Glutamatergic neuron (in vitro differentiated cells): ENCODE measurements around the gene DMKN. TPM values are rescaled to one million over a fixed set of nuclear protein-coding genes. Genes with fewer than 3 reads are reported as not detected.

Experiments
- DNase-seq: peaks from one replicate; pipeline ENCODE4 v3.0.0; 2022
- H3K27ac Mint-ChIP-seq: one replicate; pipeline ENCODE4 v1.8.0; 2020; ENCODE audit warnings: mild to moderate bottlenecking, mixed read lengths, inconsistent platforms; ENCODE audit not compliant: unreplicated experiment
- H3K27me3 Mint-ChIP-seq: one replicate; pipeline ENCODE4 v1.8.0; 2020; ENCODE audit warnings: mild to moderate bottlenecking, moderate library complexity, mixed read lengths, inconsistent platforms; ENCODE audit not compliant: unreplicated experiment
- H3K36me3 Mint-ChIP-seq: one replicate; pipeline ENCODE4 v1.8.0; 2020; ENCODE audit warnings: mild to moderate bottlenecking, mixed read lengths, inconsistent platforms; ENCODE audit not compliant: unreplicated experiment
- H3K4me1 Mint-ChIP-seq: one replicate; pipeline ENCODE4 v1.8.0; 2020; ENCODE audit warnings: mild to moderate bottlenecking, low read depth, mixed read lengths, inconsistent platforms; ENCODE audit not compliant: unreplicated experiment
- H3K4me3 Mint-ChIP-seq: one replicate; pipeline ENCODE4 v1.8.0; 2020; ENCODE audit warnings: mild to moderate bottlenecking, mixed read lengths, inconsistent platforms; ENCODE audit not compliant: unreplicated experiment
- H3K9me3 Mint-ChIP-seq: one replicate; pipeline ENCODE4 v1.8.0; 2020; ENCODE audit warnings: mild to moderate bottlenecking, moderate library complexity, mixed read lengths, inconsistent platforms; ENCODE audit not compliant: unreplicated experiment
- total RNA-seq: library from RNA; stranded (reverse); fragmentation: NEBNext Ultra II Directional; extraction: Animal tissue kit (Norgen Biotek cat#: 25700); gene quantifications from one replicate; pipeline ENCODE4 v1.2.1, GENCODE V29; 2021; ENCODE audit not compliant: unreplicated experiment
- TF ChIP-seq, protein P1 (sequence below): fragments of 200-600 bp; sonication (generic); IDR thresholded peaks from one replicate; pipeline ENCODE4 v1.5.0; 2021; ENCODE audit not compliant: partially characterized antibody, unreplicated experiment

The DMKN gene
- total RNA-seq, 1 donor from 2014 or later, result 0.88 TPM

DNA sequence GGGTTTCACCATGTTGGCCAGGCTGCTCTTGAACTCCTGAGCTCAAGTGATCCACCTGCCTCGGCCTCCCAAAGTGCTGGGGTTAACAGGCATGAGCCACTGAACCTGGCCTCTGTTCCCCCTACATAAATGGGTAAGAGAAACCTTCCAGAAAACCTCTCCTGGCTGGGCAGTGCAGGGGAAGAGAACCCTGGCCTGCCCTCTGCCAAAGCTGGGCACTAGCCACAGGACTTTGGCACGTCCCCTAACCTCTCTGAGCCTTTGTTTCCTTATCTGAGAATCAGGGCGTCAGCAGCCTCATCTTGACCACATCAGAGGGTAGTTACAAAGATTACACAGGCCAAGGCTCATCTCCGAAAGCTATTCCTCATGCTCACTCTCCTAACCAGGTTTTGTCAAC lies 12.4 kb upstream of the DMKN start:
- Mint-ChIP-seq H3K4me1 (no peaks in the 10 kb centered on the region), H3K27ac (no peak overlapping the region), H3K27me3 (peaks cover 11% of the 10 kb centered on the region), H3K36me3 (peaks cover 5% of the 10 kb centered on the region), H3K9me3 (no peaks in the 10 kb centered on the region), H3K4me3 (no peak overlapping the region)
- DNase-seq, result no peak
- TF ChIP-seq, protein P1, sequence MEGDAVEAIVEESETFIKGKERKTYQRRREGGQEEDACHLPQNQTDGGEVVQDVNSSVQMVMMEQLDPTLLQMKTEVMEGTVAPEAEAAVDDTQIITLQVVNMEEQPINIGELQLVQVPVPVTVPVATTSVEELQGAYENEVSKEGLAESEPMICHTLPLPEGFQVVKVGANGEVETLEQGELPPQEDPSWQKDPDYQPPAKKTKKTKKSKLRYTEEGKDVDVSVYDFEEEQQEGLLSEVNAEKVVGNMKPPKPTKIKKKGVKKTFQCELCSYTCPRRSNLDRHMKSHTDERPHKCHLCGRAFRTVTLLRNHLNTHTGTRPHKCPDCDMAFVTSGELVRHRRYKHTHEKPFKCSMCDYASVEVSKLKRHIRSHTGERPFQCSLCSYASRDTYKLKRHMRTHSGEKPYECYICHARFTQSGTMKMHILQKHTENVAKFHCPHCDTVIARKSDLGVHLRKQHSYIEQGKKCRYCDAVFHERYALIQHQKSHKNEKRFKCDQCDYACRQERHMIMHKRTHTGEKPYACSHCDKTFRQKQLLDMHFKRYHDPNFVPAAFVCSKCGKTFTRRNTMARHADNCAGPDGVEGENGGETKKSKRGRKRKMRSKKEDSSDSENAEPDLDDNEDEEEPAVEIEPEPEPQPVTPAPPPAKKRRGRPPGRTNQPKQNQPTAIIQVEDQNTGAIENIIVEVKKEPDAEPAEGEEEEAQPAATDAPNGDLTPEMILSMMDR, result no peak

- Mint-ChIP-seq H3K27me3 (peaks cover 9% of the 10 kb centered on the region), H3K4me1 (no peaks in the 10 kb centered on the region), H3K36me3 (peaks cover 5% of the 10 kb centered on the region), H3K27ac (no peak overlapping the region), H3K9me3 (peaks cover 1% of the 10 kb centered on the region), H3K4me3 (no peak overlapping the region)
- TF ChIP-seq, protein P1, result no peak
- no peak for DNase-seq
These were observed 10.9 kb upstream of the DMKN start for GRCh38 chr19:35524181-35524837.

GRCh38 chr19:35522745-35523327 lies 9.4 kb upstream of the DMKN start:
- Mint-ChIP-seq H3K36me3 (no peaks in the 10 kb centered on the region), H3K4me1 (no peaks in the 10 kb centered on the region), H3K9me3 (peaks cover 1% of the 10 kb centered on the region), H3K27ac (no peak overlapping the region), H3K4me3 (no peak overlapping the region), H3K27me3 (peaks cover 4% of the 10 kb centered on the region)
- TF ChIP-seq, protein P1, result no peak
- no peak for DNase-seq

- peaks cover 5% of the 10 kb centered on the region for H3K9me3 Mint-ChIP-seq
- peaks cover 7% of the 10 kb centered on the region for H3K27me3 Mint-ChIP-seq
- no peak overlapping the region for H3K27ac Mint-ChIP-seq
- DNase-seq, result no peak
- no peaks in the 10 kb centered on the region for H3K36me3 Mint-ChIP-seq
- TF ChIP-seq, protein P1, result no peak
- H3K4me3 Mint-ChIP-seq, result no peak overlapping the region
- no peaks in the 10 kb centered on the region for H3K4me1 Mint-ChIP-seq
These were observed 7.8 kb upstream of the DMKN start for GRCh38 chr19:35521124-35521743.

DNA sequence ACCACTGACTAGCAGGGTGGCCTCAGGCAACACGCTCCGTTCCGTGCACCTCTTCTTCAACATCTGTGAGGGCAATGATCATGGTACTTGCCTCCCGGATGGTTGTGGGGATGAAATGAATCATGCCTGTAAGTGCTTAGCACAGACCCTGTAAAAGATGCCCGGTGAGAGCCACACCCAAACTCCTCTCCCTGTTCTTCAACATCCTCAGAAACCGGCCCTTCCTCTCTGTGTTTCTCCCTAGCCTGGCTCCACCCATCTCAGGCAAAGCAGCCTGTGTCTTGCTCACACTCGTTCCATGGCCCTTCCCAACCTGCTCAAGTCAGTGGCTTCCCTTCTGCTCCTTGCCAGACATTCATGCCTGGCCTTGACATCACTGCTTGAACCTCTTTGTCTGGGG lies 5.8 kb upstream of the DMKN start:
- H3K9me3 Mint-ChIP-seq, result peaks cover 6% of the 10 kb centered on the region
- TF ChIP-seq, protein P1, result no peak
- no peaks in the 10 kb centered on the region for H3K36me3 Mint-ChIP-seq
- DNase-seq, result no peak
- H3K27ac Mint-ChIP-seq, result no peak overlapping the region
- no peak overlapping the region for H3K4me3 Mint-ChIP-seq
- H3K4me1 Mint-ChIP-seq, result no peaks in the 10 kb centered on the region
- H3K27me3 Mint-ChIP-seq, result peaks cover 10% of the 10 kb centered on the region
